ENCODE data around the gene MIA2.

DNA sequence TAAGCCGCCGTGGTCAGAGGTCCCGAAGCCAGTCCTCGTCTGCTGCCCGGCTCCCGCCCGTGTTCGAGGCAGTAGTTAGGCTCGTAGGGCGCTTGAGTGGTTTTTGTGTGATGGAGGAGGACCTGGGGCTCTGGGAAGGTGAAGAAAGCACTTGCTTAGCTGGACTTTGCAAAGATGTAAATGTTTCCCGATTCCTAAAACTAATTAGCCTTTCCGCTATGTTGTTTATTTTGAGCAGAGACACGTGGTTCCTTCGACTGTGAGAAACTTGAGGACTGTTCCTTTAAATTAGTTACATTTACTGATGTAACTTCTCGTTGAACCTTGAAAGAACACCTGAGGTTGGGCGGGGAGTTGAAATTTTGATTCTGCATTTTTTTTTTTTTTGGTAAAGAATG is 33.9 kb downstream of the MIA2 start:
- no peak for TF ChIP-seq ZZZ3 (IDR thresholded peaks at IDR 0.05)
- no peak for TF ChIP-seq NONO (IDR thresholded peaks at IDR 0.05; ENCODE audit: low read depth in 2 of 2, low read length in 1 of 2)
- TF ChIP-seq ETV6 (IDR thresholded peaks at IDR 0.05; ENCODE audit: borderline replicate concordance in 1 of 2, low read depth in 2 of 2, low read length in 1 of 2): no peak
- TF ChIP-seq ETV6 (CRISPR knock-in tag; IDR thresholded peaks at IDR 0.05; ENCODE audit: borderline replicate concordance): no peak
- TF ChIP-seq, protein P1, sequence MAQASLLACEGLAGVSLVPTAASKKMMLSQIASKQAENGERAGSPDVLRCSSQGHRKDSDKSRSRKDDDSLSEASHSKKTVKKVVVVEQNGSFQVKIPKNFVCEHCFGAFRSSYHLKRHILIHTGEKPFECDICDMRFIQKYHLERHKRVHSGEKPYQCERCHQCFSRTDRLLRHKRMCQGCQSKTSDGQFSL (CRISPR knock-in tag; IDR thresholded peaks at IDR 0.05): no peak
- TF ChIP-seq, protein P1 (tag; IDR thresholded peaks at IDR 0.05): no peak
- TF ChIP-seq, protein P2, sequence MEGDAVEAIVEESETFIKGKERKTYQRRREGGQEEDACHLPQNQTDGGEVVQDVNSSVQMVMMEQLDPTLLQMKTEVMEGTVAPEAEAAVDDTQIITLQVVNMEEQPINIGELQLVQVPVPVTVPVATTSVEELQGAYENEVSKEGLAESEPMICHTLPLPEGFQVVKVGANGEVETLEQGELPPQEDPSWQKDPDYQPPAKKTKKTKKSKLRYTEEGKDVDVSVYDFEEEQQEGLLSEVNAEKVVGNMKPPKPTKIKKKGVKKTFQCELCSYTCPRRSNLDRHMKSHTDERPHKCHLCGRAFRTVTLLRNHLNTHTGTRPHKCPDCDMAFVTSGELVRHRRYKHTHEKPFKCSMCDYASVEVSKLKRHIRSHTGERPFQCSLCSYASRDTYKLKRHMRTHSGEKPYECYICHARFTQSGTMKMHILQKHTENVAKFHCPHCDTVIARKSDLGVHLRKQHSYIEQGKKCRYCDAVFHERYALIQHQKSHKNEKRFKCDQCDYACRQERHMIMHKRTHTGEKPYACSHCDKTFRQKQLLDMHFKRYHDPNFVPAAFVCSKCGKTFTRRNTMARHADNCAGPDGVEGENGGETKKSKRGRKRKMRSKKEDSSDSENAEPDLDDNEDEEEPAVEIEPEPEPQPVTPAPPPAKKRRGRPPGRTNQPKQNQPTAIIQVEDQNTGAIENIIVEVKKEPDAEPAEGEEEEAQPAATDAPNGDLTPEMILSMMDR (IDR thresholded peaks at IDR 0.05 in 2 of 3, conservative IDR thresholded peaks at IDR 0.05 in 1 of 3; ENCODE audit: insufficient read depth in 2 of 3, low read depth in 1 of 3, low read length in 3 of 3): no peak
- no peak for TF ChIP-seq NR3C1 (CRISPR knock-in tag; IDR thresholded peaks at IDR 0.05)
- no peak for TF ChIP-seq NBN (IDR thresholded peaks at IDR 0.05; ENCODE audit: low read depth)
- no peak for TF ChIP-seq RAD21 (CRISPR knock-in tag; conservative IDR thresholded peaks at IDR 0.05 in 1 of 2, IDR thresholded peaks at IDR 0.05 in 1 of 2)
- TF ChIP-seq ZKSCAN1 (IDR thresholded peaks at IDR 0.05; ENCODE audit: low read depth, low read length): no peak
- TF ChIP-seq GATA2 (CRISPR knock-in tag; IDR thresholded peaks at IDR 0.05): no peak
- TF ChIP-seq, protein P3, sequence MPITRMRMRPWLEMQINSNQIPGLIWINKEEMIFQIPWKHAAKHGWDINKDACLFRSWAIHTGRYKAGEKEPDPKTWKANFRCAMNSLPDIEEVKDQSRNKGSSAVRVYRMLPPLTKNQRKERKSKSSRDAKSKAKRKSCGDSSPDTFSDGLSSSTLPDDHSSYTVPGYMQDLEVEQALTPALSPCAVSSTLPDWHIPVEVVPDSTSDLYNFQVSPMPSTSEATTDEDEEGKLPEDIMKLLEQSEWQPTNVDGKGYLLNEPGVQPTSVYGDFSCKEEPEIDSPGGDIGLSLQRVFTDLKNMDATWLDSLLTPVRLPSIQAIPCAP (CRISPR knock-in tag; IDR thresholded peaks at IDR 0.05; ENCODE audit: borderline replicate concordance): no peak
- TF ChIP-seq CBX5 (IDR thresholded peaks at IDR 0.05; ENCODE audit: borderline replicate concordance, low read depth): no peak
